HG02623 (cell line): ENCODE results near the gene SP6.

Experiments
- ATAC-seq: cut with Tn5 transposase; IDR thresholded peaks from one replicate; pipeline ENCODE4 v1.9.1; 2021; ENCODE audit warnings: moderate library complexity; ENCODE audit not compliant: unreplicated experiment

Gene SP6

DNA sequence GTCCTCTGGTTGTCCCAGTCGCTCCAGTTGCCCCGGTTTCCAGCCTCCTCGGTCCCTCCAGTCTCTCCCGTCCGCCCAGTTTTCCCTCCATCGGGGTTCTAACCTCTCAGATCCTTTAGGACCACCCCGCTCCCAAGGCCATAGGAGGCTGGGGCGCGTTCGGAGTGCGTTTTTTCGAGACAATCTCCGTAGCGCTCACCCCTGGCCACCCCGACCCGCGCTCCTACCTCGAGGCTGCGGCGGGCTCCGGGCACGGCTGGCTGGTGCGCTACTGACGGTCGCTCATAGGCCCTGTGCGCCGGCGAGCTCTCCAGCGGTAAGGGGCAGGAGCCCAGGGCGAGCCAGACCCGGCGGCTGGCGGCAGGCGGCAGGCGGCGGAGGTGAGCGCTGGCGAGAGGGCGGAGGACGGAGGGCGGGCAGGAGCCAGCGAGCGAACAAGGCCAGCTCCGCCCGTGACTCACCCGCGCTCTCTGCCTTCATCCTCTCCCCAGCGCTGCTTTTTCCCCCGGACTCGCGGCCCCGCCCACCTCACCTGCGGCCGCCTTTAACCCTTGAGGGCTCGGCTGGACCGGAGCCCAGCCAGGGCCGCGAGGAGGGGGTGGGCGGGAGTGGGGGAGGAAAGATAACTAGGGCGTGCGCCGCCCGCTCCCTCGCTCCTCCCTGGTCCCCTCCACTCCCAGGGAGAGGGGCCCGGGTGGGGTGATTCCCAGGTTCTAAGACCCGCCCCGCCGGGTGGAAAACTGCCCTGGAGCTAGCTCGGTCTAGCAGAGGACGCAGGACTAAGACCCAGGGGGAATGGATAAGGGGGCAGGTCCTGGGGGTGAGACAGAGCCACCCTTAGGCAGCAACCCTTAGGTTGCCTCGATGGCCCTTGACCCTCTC, at the start of gene SP6:
SP6 (minus strand) TSS at position 472 of the 882 bp plus-strand sequence. CDS start 2,734 bp downstream, outside the sequence.
- no peak for ATAC-seq

DNA sequence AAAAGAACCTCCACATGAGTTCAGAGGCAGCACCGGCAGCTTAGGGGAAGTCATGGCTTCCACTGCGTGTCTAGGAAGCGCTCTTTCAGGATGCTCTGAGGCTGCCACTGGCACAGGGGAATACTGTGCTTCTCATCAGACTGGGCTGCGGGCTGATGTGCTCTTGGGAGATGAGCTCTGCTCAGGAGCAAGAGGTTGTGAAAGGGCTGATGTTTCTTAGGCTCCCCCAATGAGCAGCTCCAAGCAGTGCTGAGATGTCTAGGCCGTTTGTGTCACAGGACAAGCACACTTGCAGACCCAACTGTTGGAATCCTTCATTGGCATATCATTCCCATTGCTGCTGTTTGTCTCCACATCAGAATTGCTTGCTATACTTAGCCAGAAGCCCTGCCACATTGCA, 48.7 kb upstream of the SP6 start:
- ATAC-seq, result no peak

DNA sequence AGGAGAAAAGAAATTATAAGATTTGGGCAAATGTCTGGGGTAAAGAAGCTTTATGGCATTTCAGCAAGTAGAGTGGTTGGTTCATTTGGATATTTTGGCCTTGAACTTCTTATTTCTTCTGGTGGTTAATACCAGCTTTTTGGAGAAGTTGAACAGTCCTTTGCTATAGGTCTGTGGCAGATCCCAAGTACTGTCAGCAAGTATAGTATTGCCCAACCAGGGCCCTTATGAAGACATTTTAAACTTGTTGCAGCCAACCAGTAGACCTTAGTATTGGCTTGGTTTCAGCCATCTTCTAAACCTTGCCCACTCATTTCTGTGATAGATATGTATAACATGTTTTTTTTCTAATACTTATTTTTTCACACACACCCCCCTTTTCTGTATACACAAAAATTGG, 47.3 kb upstream of the SP6 start:
- ATAC-seq, result no peak

DNA sequence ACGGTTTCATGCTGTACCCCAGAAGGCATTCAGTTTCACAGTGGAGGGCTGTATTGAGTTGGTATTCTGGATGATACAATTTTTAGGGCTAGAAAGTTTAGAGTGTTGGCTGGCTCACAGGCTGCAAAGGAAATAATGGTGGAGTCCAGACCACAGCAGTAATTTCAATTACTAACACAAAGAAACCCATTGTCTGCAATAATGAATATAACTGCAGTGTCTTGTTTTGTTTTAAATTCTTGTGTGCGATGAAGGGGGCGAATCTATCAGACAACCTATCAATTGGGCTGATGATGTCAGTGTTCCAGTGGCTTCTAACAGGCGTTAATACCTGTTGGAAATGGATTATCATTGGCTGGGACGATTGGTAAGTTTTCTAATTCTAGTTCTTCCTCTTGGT, 46.6 kb upstream of the SP6 start:
- no peak for ATAC-seq

DNA sequence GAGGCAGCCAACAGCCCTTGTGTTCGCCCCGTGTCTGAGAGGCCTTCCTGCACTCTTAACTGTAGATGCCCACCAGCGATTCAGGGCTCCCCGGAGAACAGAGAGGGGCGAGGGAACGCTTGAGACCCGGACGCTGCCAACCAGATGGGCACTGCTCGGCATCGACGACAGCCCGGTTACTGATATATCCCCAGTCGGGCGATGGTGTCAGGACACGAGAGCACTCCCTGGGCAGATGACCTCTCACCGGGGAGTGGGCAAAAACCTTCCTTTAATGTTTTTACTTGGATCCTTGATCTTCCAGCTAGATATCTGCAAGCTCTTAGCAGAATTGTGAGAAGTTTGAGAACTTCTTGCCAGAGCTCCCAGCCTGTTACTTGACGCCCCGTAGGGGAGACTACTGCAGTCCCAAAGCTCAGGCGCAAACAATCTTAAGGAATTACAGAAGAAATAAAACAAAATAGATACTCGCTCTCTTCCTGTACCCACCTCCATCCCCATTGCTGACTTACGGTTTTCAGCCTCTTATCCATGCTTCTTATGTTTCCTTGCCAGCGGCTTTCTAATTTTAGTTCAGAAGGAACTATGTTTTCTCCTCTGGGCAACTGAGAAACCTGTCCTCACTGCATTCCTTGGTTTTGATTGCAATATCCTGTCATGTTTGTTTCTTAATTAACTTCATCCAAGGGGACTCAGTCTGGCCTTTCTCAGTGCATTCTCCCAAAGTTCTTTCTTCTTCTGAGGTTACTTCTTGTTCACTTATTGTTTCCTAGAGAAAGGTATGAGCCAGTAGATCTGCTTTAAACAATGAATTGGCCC, 45.9 kb upstream of the SP6 start:
- no peak for ATAC-seq

DNA sequence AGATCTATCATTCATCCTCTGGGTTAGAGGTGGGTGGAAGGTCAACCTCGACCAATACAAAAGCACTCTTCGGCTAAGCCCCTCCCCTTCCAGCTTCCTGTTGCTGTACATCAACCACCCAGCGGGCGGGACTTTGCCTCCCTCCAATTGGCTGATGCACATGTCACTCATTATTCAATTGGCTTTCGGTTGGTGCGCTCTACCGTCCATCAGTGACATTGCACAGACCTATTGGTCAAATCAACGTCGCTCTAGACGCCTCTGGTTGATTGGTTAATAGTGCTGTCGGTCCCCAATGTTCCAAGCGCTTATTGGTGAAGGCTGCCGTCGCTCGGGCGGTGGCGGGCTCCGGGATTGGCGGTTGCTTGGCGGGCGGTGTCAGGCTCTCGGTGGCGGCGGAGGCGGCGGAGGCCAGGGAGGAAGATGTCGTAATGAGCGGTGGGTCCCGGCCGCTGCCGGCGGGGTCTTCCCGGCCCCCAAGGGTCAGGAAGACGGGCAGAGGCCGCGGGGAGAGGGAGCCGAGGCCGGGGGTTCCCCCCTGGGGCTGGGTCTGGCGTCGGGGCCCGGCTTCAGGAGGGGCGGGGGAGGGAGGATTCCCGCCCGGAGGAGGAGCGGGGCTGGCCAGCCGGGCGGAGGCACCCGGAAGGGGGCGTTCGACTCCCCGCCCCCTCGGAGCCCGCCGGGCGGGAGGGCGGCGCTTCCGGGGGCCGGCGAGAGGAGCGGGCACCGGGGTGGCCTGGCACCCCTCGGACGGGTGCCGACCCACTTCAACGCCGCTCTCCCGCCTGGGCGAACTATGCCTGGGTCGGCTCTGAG, 45.1 kb upstream of the SP6 start, which contains the start of gene SP2:
SP2 (plus strand) TSS at position 381 of the 816 bp plus-strand sequence; CDS start at position 432, 51 bp downstream.
- peak; percentile 86 for ATAC-seq

DNA sequence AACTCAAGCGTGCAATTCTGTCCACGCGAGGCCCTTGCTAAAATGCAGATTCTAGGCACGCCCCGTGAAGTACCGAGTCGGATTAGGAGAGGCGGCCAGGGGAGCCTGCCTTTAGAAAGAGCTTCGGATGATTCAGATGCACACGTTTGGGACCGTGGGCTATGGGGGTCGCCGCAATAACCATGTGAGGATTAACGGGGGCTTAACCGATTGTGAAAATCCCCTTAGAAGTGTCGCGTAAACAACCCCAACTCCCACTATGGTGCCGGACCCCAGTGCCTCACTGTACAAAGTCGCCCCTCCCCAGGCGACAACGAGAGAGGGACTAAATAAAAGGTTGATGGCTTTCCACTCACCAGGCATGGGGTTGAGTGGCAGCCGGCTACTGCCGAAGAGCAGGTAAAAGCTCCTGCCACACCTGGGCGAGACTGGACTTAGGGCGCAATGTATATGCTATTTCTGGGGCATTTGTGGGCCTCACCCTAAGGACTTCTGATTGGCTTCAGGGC, 44.4 kb upstream of the SP6 start:
- ATAC-seq, result no peak

DNA sequence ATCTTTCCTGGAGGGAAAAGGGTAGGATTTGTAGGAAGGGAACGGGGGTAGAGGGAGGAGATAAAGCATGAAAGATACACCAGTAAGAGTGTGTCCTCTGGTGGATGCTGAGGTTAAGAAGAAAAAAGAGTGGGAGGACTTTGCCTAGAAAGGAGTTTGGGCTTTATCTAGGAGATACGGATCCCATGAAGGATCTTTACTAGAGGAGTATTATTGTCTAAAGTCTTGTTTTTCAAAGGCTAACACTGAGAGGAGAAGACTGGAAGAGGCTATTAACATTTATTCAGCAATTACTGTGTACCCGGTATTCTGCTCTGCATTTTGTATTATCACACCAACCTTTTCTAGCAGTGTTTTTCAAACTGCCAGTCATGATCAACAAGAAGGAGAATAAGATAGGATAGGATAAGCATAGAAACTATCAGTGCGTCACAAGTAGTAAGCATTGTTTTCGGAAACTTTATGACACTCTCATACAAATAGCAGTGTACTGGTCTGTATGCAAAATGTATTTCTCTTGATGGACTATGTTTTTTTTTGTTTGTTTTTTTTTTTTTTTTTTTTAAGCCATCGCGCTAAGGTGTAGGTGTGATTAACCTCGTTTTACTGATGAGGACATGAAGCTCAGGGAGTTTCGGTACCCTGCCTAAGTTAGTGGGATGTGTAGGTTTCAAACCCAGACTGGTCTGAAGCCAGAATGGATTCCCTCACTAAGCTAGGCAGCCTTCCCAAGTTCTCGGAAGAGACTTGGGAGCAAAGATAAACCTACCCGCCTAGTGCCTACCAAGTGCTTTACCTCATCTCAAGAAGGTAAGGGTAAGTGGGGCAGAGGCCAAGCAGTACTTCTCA, 43.8 kb upstream of the SP6 start:
- ATAC-seq, result no peak

DNA sequence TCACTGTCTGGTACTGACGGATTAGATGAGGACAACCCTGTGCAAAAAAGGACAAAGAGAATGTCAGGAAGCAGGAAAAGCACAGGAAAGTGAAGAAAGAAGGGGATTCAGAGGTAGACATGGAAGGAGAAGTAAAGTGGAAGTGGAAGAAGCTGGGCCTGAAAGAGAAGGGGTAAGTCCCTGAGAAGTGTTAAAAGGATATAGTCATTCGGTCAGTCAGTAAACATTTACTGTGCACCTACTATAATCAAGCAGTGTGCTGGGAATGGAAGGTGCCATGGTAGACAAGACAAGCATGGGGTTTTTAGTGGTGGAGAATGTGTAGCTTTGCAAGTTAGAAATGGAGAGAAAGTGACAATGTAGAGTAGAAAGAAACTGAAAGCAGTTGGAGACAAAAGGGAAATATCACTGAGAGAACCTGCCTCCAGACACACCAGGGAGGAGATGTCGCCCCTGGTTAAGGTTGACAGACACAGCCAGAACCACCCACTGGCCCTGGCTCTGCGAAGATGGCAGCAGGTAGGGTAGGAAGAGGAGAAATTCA, 40.7 kb upstream of the SP6 start:
- ATAC-seq, result no peak

DNA sequence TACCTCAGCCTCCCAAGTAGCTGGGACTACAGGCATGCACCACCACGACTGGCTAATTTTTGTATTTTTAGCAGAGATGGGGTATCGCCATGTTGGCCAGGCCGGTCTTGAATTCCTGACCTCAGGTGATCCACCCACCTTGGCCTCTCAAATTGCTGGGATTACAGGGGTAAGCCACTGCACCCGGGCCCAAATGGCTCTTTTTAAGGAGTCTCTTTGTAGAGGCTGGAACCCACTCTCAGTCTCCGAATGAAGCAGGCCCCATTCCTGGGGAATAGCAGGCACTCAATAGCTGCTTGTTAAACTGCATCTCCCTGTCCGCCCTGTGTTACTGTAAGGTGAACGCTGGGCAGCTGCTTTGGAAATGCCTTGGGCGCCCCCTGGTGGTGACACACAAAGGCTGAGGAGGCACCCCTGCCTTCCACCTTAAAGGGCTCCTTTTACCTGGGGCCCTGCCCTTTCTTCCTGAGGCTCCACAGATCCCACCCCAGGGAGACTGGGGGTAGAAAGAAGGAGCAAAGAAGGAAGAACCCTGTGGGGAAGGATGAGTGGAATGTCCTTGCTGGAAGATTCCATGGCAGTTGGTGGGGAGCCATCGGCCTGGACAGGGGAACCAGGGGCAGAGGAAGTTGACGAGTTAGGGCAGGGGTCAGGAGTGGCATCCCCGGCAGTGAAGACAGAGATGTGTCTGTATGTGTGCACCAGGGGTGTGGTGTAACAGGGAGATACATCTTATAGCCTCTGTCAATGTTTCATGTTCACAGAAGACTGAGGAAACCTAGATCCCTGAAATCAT, 39.0 kb upstream of the SP6 start:
- ATAC-seq, result no peak

DNA sequence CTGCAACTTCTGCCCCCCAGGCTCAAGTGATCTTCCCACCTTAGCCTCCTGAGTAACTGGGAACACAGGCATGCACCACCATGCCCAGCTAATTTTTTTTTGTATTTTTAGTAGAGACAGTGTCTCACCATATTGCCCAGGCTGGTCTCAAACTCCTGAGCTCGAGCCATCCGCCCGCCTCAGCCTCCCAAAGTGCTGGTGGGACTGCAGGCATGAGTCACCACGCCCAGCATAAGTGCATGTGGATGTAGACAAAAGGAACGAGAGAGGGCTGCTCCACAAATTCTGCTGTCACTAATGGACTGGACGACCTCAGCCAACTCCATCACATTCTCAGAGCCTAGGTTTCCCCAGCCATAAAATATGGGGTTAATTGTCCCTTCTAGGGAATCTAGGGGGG, 37.3 kb upstream of the SP6 start:
- ATAC-seq, result no peak

DNA sequence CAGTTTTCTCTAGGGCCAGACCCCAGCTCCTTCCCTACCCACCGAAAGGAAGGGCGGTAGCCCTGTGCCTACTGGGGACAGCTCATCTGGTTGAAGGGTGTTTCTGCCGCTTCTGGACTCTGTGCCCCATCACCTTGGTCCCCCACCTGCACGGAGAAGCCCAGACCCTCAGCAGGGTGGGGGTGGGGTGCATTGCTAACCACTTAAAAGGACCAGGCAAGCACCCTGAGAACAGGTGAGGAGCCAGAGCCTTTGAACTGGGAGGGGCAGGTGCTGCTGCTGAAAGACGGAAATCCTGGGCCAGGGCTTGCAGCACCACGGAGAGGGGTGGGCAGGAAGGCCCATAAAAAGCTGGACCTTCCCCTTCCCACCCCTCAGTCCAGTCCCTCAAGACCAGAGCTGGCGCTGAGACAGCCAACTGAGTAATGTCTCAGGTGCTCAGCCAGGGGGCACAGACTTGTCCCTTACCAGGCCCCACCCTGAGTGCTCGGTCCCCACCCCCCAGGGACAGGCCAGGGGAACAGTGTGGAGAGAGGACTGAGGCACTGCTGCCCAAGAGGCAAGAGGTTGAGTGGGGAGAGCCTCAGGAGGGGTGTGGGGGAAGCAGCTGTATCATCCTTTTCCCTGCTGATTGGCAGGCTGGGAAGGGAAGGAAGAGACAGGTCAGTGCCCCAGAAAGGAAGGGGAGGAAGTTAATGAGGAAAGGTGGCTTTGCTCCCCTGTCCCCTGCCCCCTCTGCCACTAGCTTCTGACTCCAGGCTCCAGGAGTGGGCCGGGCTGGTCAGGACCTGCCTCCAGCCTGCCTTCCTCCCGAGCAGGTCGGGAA, 34.2 kb upstream of the SP6 start:
- ATAC-seq, result no peak

DNA sequence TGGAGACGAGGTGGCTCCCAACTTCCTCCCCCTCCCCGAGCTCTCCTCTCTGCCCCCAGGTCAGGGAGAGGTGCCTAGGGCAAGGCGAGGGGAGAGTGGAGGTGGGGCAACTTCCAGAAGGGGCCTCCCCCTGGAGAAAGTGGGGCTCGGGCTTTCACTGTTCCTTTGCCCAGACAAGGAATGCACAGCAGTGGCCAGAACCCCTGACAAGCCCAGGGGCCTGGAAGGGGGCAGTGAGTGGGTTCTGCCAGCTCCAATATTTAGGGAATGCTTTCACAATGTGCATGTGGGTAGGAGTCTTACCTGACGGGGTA, 33.4 kb upstream of the SP6 start:
- no peak for ATAC-seq

DNA sequence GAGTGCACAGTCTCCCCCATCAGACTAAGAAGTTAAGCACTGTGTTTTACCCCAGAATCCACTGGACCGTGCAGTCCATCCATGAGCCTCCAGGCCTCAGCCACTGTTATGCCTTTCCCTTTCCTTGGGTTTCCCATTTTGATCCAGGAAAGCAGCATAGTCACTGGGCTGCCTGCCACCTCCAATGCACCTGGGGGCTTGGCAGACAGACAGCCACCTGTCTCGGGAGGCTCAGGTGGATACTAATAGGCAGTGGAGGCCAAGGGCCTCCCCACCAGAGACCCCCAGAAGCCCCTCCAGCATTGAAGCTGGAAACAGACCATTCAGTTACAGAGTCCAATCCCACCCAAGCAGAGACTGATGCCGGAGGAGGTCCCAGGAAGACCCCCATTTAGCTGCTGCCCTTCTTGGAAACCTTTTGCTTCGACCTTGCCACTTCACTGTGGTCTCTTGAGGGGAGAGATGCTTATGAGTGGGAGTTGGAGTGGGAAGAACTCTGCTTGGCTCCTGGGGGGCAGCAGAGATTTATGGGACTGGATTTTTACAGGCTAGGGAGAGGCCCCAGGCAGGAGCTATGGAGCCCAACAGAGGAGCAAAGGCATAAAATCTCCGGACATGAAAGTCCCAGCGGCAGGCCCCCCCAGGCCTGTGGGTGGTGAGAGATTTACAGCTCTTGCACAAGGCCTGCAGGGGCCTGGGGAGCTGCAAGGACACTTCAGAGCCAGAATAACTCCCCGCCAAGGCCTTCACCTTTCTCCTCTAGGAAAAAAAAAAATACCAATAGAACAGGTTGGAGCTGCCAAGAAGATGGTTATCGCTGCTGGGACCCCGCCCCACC, 32.8 kb upstream of the SP6 start:
- ATAC-seq, result no peak

DNA sequence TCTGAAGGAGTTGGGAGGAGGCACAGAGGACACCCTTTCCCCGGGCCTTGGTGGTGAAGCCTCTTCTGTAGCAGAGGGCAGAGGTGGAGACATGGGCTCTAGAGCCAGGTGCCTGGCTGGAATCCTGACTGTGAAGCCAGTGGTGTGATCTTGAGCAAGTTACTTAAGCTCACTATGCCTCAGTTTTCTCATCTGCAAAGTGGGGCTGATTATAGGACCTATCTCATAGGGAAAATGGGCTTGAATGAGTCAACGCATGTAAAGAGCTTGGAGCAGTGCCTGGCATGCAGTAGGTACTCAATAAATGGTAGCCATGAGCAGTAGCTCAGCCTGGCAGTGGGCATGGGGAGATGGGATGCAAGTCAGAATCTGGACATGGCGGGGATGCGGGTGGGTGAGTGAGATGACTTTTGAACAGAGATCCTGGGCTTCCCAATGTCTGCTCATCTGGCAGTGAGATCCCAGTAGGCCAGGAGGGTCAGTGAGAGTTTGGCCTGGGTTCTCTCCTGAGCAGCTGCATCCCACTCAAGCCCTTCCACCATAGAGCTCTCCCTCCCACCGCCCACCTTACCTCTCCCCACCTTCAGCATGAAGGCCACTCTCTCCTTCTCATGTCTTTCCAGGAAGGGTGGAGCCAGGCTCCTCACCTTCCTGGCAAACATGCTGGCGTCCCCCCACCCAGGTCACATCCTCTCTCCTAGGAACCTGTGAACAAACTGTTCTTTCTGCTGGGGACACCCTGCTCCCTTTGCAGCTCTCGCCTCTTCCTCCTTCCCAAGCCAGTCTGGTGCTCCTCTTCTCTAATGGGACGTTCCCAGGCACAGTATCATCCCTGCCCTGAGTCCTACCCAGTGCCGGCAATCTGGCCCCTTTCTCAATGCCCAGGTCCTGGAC, 32.0 kb upstream of the SP6 start:
- no peak for ATAC-seq

DNA sequence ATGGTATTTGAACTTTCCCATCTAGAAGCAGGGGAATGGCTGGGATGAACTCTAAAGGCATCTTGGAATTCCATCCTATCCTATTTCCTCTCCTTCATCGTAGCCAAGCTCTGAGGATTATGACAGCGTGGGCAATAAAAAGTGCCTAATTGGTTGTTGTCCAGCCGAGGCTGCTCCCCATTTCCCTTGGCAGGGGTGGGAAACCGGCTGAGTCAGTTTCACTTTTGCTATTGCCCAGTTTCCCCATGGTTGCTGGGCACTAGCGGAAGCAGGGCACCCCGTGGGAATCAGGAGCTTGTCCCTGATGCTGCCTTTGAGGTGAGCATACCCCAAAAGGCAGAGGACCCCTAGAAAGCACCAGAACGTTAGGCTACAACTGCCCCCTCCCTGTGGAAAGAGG, 31.3 kb upstream of the SP6 start:
- ATAC-seq, result no peak
